Measurements from ENCODE around the gene CSRNP2.

DNA sequence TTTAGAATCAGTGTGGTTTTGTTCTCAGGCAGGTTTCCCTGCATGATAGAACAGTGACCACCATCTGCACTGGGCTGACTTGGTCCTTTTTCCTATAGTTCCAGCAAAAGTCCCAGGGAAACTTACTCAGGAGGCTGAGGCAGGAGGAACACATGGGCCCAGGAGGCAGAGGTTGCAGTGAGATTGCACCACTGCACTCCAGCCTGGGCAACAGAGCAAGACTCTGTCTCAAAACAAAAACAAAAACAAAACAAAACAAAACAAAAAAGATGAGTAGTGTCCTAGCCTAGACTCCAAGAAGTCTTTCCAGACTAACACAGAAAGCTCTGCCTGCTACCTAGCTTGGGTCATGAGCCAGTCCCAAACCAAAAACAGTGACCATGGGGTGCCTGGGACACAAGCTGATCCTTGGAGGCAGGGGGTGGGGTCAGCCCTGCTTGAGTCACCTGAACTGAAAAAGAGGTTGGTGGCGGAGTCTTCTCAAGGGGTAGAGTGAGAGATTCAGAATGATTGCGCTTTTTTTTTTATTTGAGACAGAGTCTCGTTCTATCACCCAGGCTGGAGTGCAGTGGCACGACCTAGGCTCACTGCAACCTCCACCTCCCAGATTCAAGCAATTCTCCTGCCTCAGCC lies 49.8 kb downstream of the CSRNP2 start:
- TF ChIP-seq, protein P1, sequence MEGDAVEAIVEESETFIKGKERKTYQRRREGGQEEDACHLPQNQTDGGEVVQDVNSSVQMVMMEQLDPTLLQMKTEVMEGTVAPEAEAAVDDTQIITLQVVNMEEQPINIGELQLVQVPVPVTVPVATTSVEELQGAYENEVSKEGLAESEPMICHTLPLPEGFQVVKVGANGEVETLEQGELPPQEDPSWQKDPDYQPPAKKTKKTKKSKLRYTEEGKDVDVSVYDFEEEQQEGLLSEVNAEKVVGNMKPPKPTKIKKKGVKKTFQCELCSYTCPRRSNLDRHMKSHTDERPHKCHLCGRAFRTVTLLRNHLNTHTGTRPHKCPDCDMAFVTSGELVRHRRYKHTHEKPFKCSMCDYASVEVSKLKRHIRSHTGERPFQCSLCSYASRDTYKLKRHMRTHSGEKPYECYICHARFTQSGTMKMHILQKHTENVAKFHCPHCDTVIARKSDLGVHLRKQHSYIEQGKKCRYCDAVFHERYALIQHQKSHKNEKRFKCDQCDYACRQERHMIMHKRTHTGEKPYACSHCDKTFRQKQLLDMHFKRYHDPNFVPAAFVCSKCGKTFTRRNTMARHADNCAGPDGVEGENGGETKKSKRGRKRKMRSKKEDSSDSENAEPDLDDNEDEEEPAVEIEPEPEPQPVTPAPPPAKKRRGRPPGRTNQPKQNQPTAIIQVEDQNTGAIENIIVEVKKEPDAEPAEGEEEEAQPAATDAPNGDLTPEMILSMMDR (conservative IDR thresholded peaks at IDR 0.05; ENCODE audit: low read depth, low read length): no peak
- TF ChIP-seq SMC3 (IDR thresholded peaks at IDR 0.05; ENCODE audit: low read depth, low read length) (no peak), POLR2A (IDR thresholded peaks at IDR 0.05; ENCODE audit: low read depth, low read length) (no peak), MAZ (IDR thresholded peaks at IDR 0.05; ENCODE audit: borderline replicate concordance, low read depth, low read length) (no peak)
- TF ChIP-seq, protein P2, sequence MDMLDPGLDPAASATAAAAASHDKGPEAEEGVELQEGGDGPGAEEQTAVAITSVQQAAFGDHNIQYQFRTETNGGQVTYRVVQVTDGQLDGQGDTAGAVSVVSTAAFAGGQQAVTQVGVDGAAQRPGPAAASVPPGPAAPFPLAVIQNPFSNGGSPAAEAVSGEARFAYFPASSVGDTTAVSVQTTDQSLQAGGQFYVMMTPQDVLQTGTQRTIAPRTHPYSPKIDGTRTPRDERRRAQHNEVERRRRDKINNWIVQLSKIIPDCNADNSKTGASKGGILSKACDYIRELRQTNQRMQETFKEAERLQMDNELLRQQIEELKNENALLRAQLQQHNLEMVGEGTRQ (IDR thresholded peaks at IDR 0.05; ENCODE audit: low read depth, low read length): no peak
